IPS-18c (cell line): Measurements from ENCODE around the gene TMEM147.

ENCODE experiments used
- H3K4me3 ChIP-seq: 2 replicates; pipeline ENCODE4 v1.7.0; 2013; ENCODE audit warnings: low read depth, mild to moderate bottlenecking, low read length, moderate library complexity; ENCODE audit not compliant: insufficient read depth
- H3K9me3 ChIP-seq: one replicate; pipeline ENCODE4 v1.6.1; 2013; ENCODE audit warnings: mild to moderate bottlenecking, low read length, moderate library complexity; ENCODE audit not compliant: control insufficient read depth, insufficient read depth

Gene TMEM147

GRCh38 chr19:35555301-35556005, 10.0 kb downstream of the TMEM147 start:
- H3K9me3 ChIP-seq = no peaks in the 10 kb centered on the region
- H3K4me3 ChIP-seq = no peak overlapping the region

GRCh38 chr19:35556025-35556590, 10.7 kb downstream of the TMEM147 start:
- H3K4me3 ChIP-seq = no peak overlapping the region
- no peaks in the 10 kb centered on the region for H3K9me3 ChIP-seq

- Histone ChIP-seq H3K9me3 (no peaks in the 10 kb centered on the region), H3K4me3 (no peak overlapping the region; the same call in 1 of the 2 replicates)
Measured at GRCh38 chr19:35556846-35557538, 11.6 kb downstream of the TMEM147 start.

- peak overlapping the region; percentile 71 for H3K4me3 ChIP-seq
Measured at GRCh38 chr19:35557539-35558399, 12.3 kb downstream of the TMEM147 start.

GRCh38 chr19:35558400-35559280, 13.2 kb downstream of the TMEM147 start:
- Histone ChIP-seq H3K9me3 (no peaks in the 10 kb centered on the region), H3K4me3 (peak overlapping the region; percentile 71)

More at GRCh38 chr19:35557539-35558399, 12.3 kb downstream of the TMEM147 start:
- no peaks in the 10 kb centered on the region for H3K9me3 ChIP-seq

- Histone ChIP-seq H3K4me3 (no peak overlapping the region), H3K9me3 (no peaks in the 10 kb centered on the region)
Measured at GRCh38 chr19:35559281-35559659, 13.8 kb downstream of the TMEM147 start.

- no peak overlapping the region for H3K4me3 ChIP-seq
- H3K9me3 ChIP-seq = no peaks in the 10 kb centered on the region
Measured at GRCh38 chr19:35559781-35560180, 14.4 kb downstream of the TMEM147 start.

GRCh38 chr19:35560271-35560670, 14.8 kb downstream of the TMEM147 start:
- no peak overlapping the region for H3K4me3 ChIP-seq
- no peaks in the 10 kb centered on the region for H3K9me3 ChIP-seq

- H3K4me3 ChIP-seq = no peak overlapping the region
- no peaks in the 10 kb centered on the region for H3K9me3 ChIP-seq
Measured at GRCh38 chr19:35560677-35561076, 15.3 kb downstream of the TMEM147 start.

- Histone ChIP-seq H3K9me3 (no peaks in the 10 kb centered on the region), H3K4me3 (no peak overlapping the region)
Measured at GRCh38 chr19:35561436-35561835, 16.0 kb downstream of the TMEM147 start.

GRCh38 chr19:35562336-35562735, 16.9 kb downstream of the TMEM147 start:
- no peaks in the 10 kb centered on the region for H3K9me3 ChIP-seq

GRCh38 chr19:35562776-35563175, 17.4 kb downstream of the TMEM147 start:
- H3K4me3 ChIP-seq = no peak overlapping the region
- H3K9me3 ChIP-seq = no peaks in the 10 kb centered on the region

More at GRCh38 chr19:35562336-35562735, 16.9 kb downstream of the TMEM147 start:
- no peak overlapping the region for H3K4me3 ChIP-seq

GRCh38 chr19:35563207-35563829, 17.9 kb downstream of the TMEM147 start, which contains the start of gene ATP4A:
ATP4A (minus strand) TSS chr19:35563658; CDS start chr19:35563629, 29 bp downstream.
- no peaks in the 10 kb centered on the region for H3K9me3 ChIP-seq
- H3K4me3 ChIP-seq = no peak within 1 kb of the TSS

GRCh38 chr19:35565016-35565856, 19.8 kb downstream of the TMEM147 start:
- Histone ChIP-seq H3K9me3 (no peaks in the 10 kb centered on the region), H3K4me3 (no peak overlapping the region)

GRCh38 chr19:35566738-35567137, 21.3 kb downstream of the TMEM147 start:
- Histone ChIP-seq H3K4me3 (no peak overlapping the region), H3K9me3 (no peaks in the 10 kb centered on the region)
